ENCODE data around the gene TSPAN9. TPM values are rescaled to one million over a fixed set of nuclear protein-coding genes. Genes with fewer than 3 reads are reported as not detected.

TSPAN9 gene
- total RNA-seq, 4 donors from 2014 or later: 15.7 to 32.6 (median 26.2) TPM

- 81% methylated on average over 14 of the region's 14 CpGs for WGBS, 2 donors
- H3K4me1 ChIP-seq: no peaks in the 10 kb centered on the region
- H3K36me3 ChIP-seq: no peaks in the 10 kb centered on the region
- DNase-seq (ENCODE audit: low spot score in 2 of 2): no peak
- H3K27me3 ChIP-seq: no peaks in the 10 kb centered on the region
- H3K4me3 ChIP-seq: no peak overlapping the region
- H3K9me3 ChIP-seq: no peaks in the 10 kb centered on the region
- no peak overlapping the region for H3K27ac ChIP-seq
- TF ChIP-seq EP300 (IDR thresholded peaks at IDR 0.05) (no peak), CTCF (IDR thresholded peaks at IDR 0.05) (no peak), POLR2A (IDR thresholded peaks at IDR 0.05) (no peak)
Observed at GRCh38 chr12:3328571-3328970, 251.4 kb downstream of the TSPAN9 start.

GRCh38 chr12:3329361-3329760, 252.2 kb downstream of the TSPAN9 start:
- no peak for DNase-seq (ENCODE audit: low spot score in 2 of 2)
- H3K27ac ChIP-seq: no peak overlapping the region
- 61 to 63% methylated on average over 4 to 6 of the region's 6 CpGs for WGBS, 2 donors
- no peaks in the 10 kb centered on the region for H3K36me3 ChIP-seq
- no peak for TF ChIP-seq CTCF (IDR thresholded peaks at IDR 0.05)
- TF ChIP-seq EP300 (IDR thresholded peaks at IDR 0.05): no peak
- no peak for TF ChIP-seq POLR2A (IDR thresholded peaks at IDR 0.05)
- H3K27me3 ChIP-seq: no peaks in the 10 kb centered on the region
- no peak overlapping the region for H3K4me3 ChIP-seq
- H3K4me1 ChIP-seq: no peaks in the 10 kb centered on the region
- no peaks in the 10 kb centered on the region for H3K9me3 ChIP-seq

GRCh38 chr12:3330976-3331510, 253.9 kb downstream of the TSPAN9 start:
- no peaks in the 10 kb centered on the region for H3K9me3 ChIP-seq
- WGBS, 2 donors: 84 to 90% methylated on average over 6 to 7 of the region's 7 CpGs

GRCh38 chr12:3332188-3332587, 255.0 kb downstream of the TSPAN9 start:
- no peak for DNase-seq (ENCODE audit: low spot score in 2 of 2)
- H3K27me3 ChIP-seq: no peaks in the 10 kb centered on the region
- no peaks in the 10 kb centered on the region for H3K36me3 ChIP-seq
- no peaks in the 10 kb centered on the region for H3K9me3 ChIP-seq
- TF ChIP-seq EP300 (IDR thresholded peaks at IDR 0.05) (no peak), POLR2A (IDR thresholded peaks at IDR 0.05) (no peak), CTCF (IDR thresholded peaks at IDR 0.05) (no peak)
- WGBS, 2 donors: 66 to 75% methylated on average over 3 of the region's 3 CpGs
- H3K4me3 ChIP-seq: no peak overlapping the region
- peaks cover 0 to 18% (median 7%) of the 10 kb centered on the region in 4 donors for H3K4me1 ChIP-seq
- H3K27ac ChIP-seq: no peak overlapping the region

More at GRCh38 chr12:3330976-3331510, 253.9 kb downstream of the TSPAN9 start:
- no peak overlapping the region for H3K4me3 ChIP-seq
- H3K27ac ChIP-seq: no peak overlapping the region
- H3K36me3 ChIP-seq: no peaks in the 10 kb centered on the region
- TF ChIP-seq EP300 (IDR thresholded peaks at IDR 0.05) (no peak), POLR2A (IDR thresholded peaks at IDR 0.05) (no peak), CTCF (IDR thresholded peaks at IDR 0.05) (no peak)
- peaks cover 0 to 7% (median 3%) of the 10 kb centered on the region in 4 donors for H3K4me1 ChIP-seq
- H3K27me3 ChIP-seq: no peaks in the 10 kb centered on the region
- no peak for DNase-seq (ENCODE audit: low spot score in 2 of 2)

GRCh38 chr12:3333583-3333982, 256.4 kb downstream of the TSPAN9 start:
- TF ChIP-seq POLR2A (IDR thresholded peaks at IDR 0.05) (no peak), CTCF (IDR thresholded peaks at IDR 0.05) (no peak), EP300 (IDR thresholded peaks at IDR 0.05) (no peak)
- Histone ChIP-seq H3K4me1 (peaks cover 0 to 24% (median 7%) of the 10 kb centered on the region in 4 donors), H3K9me3 (no peaks in the 10 kb centered on the region), H3K4me3 (no peak overlapping the region), H3K36me3 (no peaks in the 10 kb centered on the region), H3K27ac (no peak overlapping the region), H3K27me3 (no peaks in the 10 kb centered on the region)
- 44 to 58% methylated on average over 9 to 10 of the region's 10 CpGs for WGBS, 2 donors
- DNase-seq (ENCODE audit: low spot score in 2 of 2): no peak

Data from tibial nerve (tissue), 4 donors.